Kidney (tissue), 14 donors: ENCODE results near the gene SLIRP. TPM values are rescaled to one million over a fixed set of nuclear protein-coding genes. Genes with fewer than 3 reads are reported as not detected.
"Not testable (repeated sequence)": the region's sequence is repeated elsewhere in the genome, so short reads cannot be mapped to it uniquely, and the experiment has no call there.

Experiments used
- DNase-seq, 5 donors: peaks; one replicate each; pipeline ENCODE4 v3.0.0-alpha.2; 2013 to 2020
- FAIRE-seq: peaks from 2 replicates; lab custom pipeline; 2012; peaks lifted over from hg19 to GRCh38; lab: Jason Lieb, UNC
- H3K27ac ChIP-seq, 2 donors: one replicate each; pipeline ENCODE4 v1.7.0; 2013; ENCODE audit warnings: low read depth in 2 of 2, low read length in 2 of 2, inconsistent platforms in 1 of 2
- H3K27me3 ChIP-seq: one replicate; pipeline ENCODE4 v1.7.1; 2013; ENCODE audit warnings: low read length, inconsistent platforms; ENCODE audit not compliant: control insufficient read depth, insufficient read depth
- H3K36me3 ChIP-seq, 3 donors: one replicate each; pipeline versions ENCODE4 v1.7.0 to v1.7.1; 2013; ENCODE audit warnings: low read length in 3 of 3, control low read depth in 1 of 3, inconsistent platforms in 1 of 3; ENCODE audit not compliant: insufficient read depth in 3 of 3, control insufficient read depth in 2 of 3
- H3K4me1 ChIP-seq, 3 donors: one replicate each; pipeline versions ENCODE4 v1.7.0 to v1.7.1; 2013; ENCODE audit warnings: low read length in 3 of 3, inconsistent platforms in 1 of 3, low read depth in 1 of 3; ENCODE audit not compliant: control insufficient read depth in 2 of 3, insufficient read depth in 2 of 3
- H3K4me3 ChIP-seq, 3 donors: one replicate each; pipeline versions ENCODE4 v1.7.0 to v1.8.1; 2013; ENCODE audit warnings: low read length in 3 of 3, control low read depth in 1 of 3, inconsistent platforms in 1 of 3
- H3K9ac ChIP-seq, 3 donors: one replicate each; pipeline versions ENCODE4 v1.7.0 to v1.7.1; 2013; ENCODE audit warnings: low read length in 3 of 3, control low read depth in 1 of 3, inconsistent platforms in 1 of 3
- H3K9me3 ChIP-seq, 3 donors: one replicate each; pipeline versions ENCODE4 v1.7.0 to v1.7.1; 2013; ENCODE audit warnings: low read length in 3 of 3, control low read depth in 1 of 3, inconsistent platforms in 1 of 3; ENCODE audit not compliant: control insufficient read depth in 2 of 3, insufficient read depth in 1 of 3
- CTCF ChIP-seq: IDR thresholded peaks from 3 replicates; pipeline ENCODE4 v1.5.1; 2012; ENCODE audit warnings: mild to moderate bottlenecking, moderate library complexity, borderline replicate concordance; ENCODE audit not compliant: insufficient read depth; ENCODE audit errors: extremely low read depth
- intact Hi-C: fragments of 100-400 bp; cut with DNase I; formaldehyde crosslinking; loops from one replicate; pipeline ENCODE4 v1.11.1; 2022
- polyA plus RNA-seq: library from polyadenylated mRNA; stranded (reverse); fragments of 350-450 nt; fragmentation: Illumina TruSeq; extraction: RNeasy Lipid Tissue Mini Kit (QIAGEN cat#74804); gene quantifications from one replicate; pipeline ENCODE4 v1.2.3, GENCODE V29; 2014; ENCODE audit warnings: low read depth, low replicate concordance; ENCODE audit not compliant: insufficient read depth
- total RNA-seq: library from RNA; stranded (reverse); fragmentation: NEBNext Ultra II Directional; extraction: Animal tissue kit (Norgen Biotek cat#: 25700); gene quantifications from one replicate; pipeline ENCODE4 v1.2.1, GENCODE V29; 2021
- donor health status: control.
- donor health status: control.
- donor health status: control.
- donor health status: control.
- donor health status: control.
- donor health status: DM: yes; HTN: yes; CAD: no.
- donor health status: Normal renal cell carcinoma (clear cell type).

SLIRP gene
- total and polyA plus RNA-seq, 2 donors from 2014 or later = 91.6 to 418 TPM

- Histone ChIP-seq H3K9me3 (no peaks in the 10 kb centered on the region), H3K27me3 (no peaks in the 10 kb centered on the region), H3K36me3 (peaks cover 9 to 38% (median 27%) of the 10 kb centered on the region in 3 donors), H3K9ac (no peak overlapping the region), H3K4me3 (no peak overlapping the region), H3K27ac (no peak overlapping the region), H3K4me1 (no peaks in the 10 kb centered on the region)
- intact Hi-C loops = no loop called here
- DNase-seq (no peak), FAIRE-seq (no peak)
- no peak for TF ChIP-seq CTCF
Measured at GRCh38 chr14:77738559-77739250, 30.8 kb downstream of the SLIRP start.

- intact Hi-C loops = no loop called here
- no peaks in the 10 kb centered on the region for H3K9me3 ChIP-seq
- no peak for DNase-seq
- no peak overlapping the region for H3K4me3 ChIP-seq
- no peak for FAIRE-seq
- TF ChIP-seq CTCF = no peak
- no peak overlapping the region for H3K27ac ChIP-seq
- H3K4me1 ChIP-seq = no peaks in the 10 kb centered on the region
- H3K36me3 ChIP-seq = peaks cover 14 to 36% (median 15%) of the 10 kb centered on the region in 3 donors
- no peak overlapping the region for H3K9ac ChIP-seq
- H3K27me3 ChIP-seq = no peaks in the 10 kb centered on the region
Measured at GRCh38 chr14:77741438-77741837, 33.5 kb downstream of the SLIRP start.

GRCh38 chr14:77746064-77746702, 38.3 kb downstream of the SLIRP start:
- H3K9ac ChIP-seq = no peak overlapping the region
- no peak overlapping the region for H3K27ac ChIP-seq
- no peaks in the 10 kb centered on the region for H3K27me3 ChIP-seq
- no peaks in the 10 kb centered on the region for H3K4me1 ChIP-seq
- DNase-seq = no peak
- peaks cover 10 to 40% (median 13%) of the 10 kb centered on the region in 3 donors for H3K36me3 ChIP-seq
- FAIRE-seq = no peak
- intact Hi-C loops = no loop called here
- no peaks in the 10 kb centered on the region for H3K9me3 ChIP-seq
- H3K4me3 ChIP-seq = no peak overlapping the region
- no peak for TF ChIP-seq CTCF

GRCh38 chr14:77747425-77747824, 39.5 kb downstream of the SLIRP start:
- DNase-seq, intact Hi-C loops, FAIRE-seq, H3K27ac ChIP-seq, H3K9me3 ChIP-seq, H3K27me3 ChIP-seq, H3K9ac ChIP-seq, H3K4me3 ChIP-seq, H3K4me1 ChIP-seq: not testable (repeated sequence)
- peaks cover 13 to 39% (median 13%) of the 10 kb centered on the region in 3 donors for H3K36me3 ChIP-seq
